Activated CD4-positive, alpha-beta T cell treated with anti-CD3 and anti-CD28 coated beads, Interleukin-2, amount 50 U/mL, for 4 hours (primary cell): ENCODE results near the gene CLDN4.
"Not testable (repeated sequence)": the region's sequence is repeated elsewhere in the genome, so short reads cannot be mapped to it uniquely, and the experiment has no call there.

Experiments
- DNase-seq, 2 experiments: peaks; one replicate each; pipeline ENCODE4 v3.0.0-alpha.2; 2020

Gene CLDN4

DNA sequence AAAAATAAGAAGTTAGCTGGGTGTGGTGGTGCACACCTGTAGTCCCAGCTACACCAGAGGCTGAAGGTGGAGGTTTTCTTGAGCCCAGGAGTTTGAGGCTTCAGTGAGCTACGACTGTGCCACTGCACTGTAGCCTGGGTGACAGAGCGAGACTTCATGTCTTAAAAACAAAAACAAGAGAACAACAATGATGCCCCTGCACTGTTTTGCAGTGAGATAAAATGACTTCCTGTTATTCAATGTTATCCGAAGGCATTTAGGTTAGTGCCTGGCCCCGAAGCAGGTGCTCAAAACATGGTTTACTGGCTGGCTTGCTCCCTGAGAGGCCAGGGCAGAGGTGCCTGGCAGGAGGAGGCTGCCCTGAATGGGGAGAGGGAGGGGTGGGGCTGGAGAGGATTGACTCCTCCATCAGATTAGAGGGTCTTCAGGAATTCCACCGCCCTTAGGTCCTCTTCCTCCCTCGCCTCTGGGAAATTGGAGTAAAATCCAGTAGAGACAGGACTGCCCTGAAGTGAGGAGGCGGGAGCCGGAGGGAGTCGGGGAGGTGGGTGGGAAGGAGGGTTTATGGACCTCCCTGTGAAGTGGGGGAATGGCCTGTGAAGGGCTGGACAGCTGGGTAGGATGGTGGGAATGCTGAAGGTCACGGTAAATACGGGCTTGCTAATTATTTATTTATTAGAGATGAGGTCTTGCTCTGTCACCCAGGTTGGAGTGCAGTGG is 6.8 kb upstream of the CLDN4 start:
- DNase-seq, result no peak

DNA sequence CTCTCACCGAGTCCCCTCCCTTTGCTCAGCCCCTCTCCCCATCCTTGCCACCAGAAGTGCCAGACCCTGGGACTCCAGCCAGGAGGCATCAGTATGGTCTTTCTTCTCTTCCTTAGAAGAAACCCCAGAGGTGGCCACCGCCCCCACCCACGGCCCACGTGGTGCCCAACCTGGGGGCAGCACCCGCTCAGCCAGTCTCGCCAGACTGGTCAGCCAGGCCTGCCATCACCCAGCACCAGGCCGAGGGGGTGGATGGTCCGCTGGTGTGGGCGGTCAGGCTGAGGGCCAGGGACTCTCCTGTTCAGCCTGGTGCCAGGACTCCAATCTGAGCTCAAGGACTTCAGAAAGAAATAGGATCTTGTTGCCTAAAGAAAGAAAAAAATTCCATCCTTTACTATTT is 5.8 kb upstream of the CLDN4 start:
- DNase-seq, result no peak

DNA sequence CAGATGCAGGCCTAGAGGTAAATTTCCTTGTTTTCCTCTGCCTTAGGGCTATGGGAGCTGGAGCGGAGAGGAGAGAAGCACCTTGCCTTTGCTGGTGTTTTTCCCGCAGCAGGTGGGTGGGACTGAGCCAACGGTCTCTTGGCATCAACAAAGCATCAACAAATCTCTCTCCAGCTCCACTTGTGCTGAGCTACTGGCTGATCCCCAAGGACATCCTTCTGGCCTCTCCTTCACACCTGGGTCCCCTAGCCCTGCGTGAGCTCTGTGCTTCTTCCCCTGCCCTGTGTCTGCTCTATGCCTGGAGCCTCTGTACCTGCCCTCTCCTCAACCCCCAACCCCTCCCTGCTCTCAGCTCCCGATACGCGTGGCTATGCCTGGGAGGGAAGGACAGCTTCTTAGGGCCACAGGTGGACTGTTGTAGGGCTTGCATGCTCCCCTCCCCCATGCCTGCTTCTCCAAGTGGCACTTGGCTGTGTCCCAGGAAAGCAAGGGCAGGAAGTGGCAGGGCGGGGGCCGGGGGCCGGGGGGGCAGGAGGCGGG is 3.2 kb upstream of the CLDN4 start:
- DNase-seq, result no peak

DNA sequence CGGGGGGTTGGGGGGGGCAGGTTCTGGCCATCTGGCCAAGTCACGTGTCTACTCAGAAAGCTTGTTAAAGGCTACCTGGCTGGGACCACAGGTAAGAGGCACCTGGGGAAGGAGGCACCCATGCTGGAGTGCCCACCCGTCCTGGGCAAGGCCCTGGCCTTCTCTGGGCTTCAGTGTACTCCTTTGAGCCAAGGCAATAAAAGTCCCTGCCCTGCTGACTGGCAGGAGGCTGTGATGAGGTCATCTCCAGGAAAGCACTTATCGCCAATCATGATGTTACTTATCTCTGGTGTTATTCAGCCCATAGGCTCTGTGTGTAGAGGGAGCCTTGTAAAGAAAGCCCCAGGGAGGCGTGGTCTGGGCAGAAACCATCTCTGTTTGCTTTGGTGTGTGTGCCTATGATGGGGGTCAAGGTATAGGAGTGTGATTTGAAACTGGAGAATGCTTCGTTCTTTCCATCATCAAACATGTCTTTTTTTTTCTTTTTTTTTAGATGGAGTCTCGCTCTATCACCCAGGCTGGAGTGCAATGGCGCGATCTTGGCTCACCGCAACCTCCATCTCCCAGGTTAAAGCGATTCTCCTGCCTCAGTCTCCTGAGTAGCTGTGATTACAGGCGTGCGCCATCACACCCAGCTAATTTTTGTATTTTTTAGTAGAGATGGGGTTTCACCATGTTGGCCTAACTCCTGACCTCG is 2.5 kb upstream of the CLDN4 start:
- no peak for DNase-seq

DNA sequence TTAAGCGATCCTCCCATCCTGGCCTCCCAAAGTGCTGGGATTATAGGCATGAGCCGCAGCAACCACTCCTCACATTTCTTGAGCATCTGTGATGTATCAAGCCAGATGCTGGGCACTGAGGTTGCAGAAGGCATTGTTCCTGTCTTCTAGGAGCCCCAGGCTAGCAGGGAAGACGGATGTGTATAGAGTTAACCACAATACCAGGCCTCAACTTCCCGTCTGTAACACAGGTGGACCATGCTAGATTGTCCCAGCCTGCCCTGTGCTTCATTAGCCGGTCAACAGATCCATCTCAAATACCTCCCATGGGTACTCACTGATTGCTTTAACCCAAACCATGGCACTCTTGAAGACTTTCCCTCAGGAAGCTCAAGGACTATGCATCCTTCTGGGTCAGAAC is 1.8 kb upstream of the CLDN4 start:
- no peak for DNase-seq

DNA sequence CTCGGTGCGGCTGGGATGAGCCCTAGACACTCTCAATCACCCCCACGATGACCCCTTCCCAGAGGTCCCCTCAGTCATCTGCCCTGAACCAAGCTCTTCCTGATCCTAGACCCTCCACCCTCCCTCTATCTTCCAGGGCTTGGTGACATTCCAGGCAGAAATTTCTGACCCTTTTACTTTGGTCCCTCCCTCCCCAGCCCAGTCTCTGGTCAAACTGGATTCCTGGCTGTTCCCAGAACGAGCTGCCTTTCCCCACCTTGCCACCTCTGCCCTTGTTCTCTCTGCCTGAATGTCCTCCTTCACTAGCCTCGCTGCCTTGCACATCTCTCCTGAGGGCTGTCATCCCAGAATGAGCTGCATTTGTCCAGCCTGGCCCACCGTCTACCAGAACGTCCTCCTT is 1.3 kb upstream of the CLDN4 start:
- no peak for DNase-seq

DNA sequence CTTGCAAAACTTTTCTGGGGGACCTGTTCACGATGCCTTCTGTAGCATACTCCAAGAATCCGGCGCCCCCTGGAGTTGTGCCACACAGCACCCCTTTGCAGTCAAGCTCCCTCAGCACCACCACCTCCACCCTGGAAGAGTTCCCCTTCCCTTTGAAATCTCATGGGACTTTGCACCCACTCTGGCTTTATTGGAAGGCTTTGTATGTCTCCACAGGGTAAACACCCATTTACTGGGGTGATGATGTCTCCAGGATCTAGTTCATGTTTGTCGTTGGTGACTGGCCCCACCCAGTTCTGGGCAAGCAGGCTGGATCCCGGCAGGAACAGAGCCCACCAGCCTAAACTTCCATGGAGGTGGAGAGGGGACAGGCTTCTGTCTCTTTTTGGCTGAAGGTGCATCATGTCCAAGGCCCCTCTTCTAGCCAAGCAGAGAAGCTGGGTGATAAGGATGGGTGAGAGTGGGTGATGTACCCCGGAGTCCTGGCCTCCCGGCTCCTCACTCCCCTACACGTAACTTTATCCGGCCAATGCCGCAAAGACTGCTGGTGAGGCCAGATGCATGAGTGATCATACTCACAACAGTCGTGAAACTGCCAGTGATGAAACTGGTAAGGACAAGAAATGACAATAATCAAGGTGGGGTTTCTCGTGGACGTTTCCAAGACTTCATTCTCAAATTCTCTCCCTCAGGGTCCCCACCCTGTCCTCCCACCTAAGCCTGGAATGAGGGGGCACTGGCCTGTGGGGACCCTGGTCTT is 695 bp upstream of the CLDN4 start:
- no peak for DNase-seq

DNA sequence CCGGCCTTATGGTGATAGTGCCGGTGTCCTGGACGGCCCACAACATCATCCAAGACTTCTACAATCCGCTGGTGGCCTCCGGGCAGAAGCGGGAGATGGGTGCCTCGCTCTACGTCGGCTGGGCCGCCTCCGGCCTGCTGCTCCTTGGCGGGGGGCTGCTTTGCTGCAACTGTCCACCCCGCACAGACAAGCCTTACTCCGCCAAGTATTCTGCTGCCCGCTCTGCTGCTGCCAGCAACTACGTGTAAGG is 713 bp downstream of the CLDN4 start:
- DNase-seq, result no peak

DNA sequence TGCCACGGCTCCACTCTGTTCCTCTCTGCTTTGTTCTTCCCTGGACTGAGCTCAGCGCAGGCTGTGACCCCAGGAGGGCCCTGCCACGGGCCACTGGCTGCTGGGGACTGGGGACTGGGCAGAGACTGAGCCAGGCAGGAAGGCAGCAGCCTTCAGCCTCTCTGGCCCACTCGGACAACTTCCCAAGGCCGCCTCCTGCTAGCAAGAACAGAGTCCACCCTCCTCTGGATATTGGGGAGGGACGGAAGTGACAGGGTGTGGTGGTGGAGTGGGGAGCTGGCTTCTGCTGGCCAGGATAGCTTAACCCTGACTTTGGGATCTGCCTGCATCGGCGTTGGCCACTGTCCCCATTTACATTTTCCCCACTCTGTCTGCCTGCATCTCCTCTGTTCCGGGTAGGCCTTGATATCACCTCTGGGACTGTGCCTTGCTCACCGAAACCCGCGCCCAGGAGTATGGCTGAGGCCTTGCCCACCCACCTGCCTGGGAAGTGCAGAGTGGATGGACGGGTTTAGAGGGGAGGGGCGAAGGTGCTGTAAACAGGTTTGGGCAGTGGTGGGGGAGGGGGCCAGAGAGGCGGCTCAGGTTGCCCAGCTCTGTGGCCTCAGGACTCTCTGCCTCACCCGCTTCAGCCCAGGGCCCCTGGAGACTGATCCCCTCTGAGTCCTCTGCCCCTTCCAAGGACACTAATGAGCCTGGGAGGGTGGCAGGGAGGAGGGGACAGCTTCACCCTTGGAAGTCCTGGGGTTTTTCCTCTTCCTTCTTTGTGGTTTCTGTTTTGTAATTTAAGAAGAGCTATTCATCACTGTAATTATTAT is 1.2 kb downstream of the CLDN4 start:
- no peak for DNase-seq

DNA sequence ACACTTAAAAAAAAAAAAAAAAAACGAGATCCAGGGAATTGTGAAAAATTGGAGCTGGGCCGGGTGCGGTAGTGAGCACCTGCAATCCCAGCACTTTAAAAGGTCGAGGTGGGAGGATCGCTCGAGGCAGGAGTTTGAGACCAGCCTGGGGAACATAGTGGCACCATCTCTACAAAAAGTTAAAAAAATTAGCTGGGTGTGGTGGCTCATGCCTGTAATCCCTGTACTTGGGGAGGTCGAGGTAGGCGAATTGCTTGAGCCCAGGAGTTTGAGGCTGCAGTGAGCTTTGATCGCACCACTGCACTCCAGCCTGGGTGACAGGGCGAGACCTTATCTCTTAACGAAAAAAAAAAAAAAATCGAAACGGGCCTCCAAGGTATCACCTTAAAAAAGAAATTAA is 2.0 kb downstream of the CLDN4 start:
- no peak for DNase-seq

DNA sequence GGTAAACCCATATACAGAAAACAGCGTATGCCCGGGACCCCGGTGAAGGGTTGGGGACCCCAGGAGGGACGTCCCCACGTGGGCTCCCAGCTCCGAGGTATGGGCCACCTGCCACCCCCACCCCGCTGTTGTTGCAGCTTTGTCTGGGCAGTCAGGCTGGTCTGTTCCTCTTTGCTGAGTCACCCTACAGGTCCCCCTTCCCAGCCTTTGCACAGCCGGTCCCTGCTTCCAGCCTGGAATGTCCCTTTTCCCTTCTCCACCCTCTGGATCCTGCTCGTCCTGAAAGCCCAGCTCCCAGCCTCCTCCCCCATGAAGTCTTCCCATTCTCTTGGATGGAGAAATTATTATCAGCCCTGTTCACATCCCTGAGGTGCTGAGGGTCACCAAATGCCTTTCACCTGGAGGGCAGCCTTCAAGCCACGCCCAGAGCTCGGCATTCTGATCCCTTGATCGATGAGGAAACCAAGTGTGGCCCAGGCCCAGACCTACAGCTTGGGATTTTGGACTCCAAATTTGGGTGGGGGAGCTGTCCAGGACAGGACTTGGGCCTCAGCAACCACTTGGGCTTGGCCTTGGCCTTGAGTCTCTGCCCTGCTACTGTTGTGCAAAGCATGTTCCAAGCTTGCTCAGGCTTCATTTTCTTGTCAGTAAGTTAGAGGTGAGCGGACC is 2.6 kb downstream of the CLDN4 start:
- DNase-seq, result no peak

DNA sequence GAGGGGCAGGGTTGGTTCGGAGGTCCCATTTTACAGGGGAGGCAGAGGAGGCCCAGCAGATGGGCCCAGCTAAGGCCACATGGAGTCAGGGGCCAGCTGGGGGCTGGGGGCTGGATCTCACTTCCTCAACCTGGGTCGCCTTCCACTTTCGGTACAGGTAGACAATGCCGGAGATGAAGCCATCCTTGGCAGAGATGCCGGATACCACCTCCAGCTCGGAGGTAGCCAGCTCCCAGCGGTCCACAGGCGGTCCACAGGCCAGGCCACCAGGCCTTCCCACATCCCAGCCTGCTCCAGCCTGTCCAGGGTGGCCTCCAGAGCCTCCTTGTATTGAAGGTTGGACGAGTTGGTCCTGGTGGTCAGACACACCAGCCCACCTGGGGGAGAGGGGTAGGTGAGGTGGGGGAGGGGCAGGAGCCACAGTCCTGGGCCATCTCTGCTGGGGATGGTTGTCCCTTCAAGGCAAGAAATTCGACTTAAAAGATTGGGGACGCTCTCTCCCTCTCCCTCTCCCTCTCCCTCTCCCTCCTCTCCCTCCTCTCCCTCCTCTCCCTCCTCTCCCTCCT is 3.9 kb downstream of the CLDN4 start:
- no peak for DNase-seq

DNA sequence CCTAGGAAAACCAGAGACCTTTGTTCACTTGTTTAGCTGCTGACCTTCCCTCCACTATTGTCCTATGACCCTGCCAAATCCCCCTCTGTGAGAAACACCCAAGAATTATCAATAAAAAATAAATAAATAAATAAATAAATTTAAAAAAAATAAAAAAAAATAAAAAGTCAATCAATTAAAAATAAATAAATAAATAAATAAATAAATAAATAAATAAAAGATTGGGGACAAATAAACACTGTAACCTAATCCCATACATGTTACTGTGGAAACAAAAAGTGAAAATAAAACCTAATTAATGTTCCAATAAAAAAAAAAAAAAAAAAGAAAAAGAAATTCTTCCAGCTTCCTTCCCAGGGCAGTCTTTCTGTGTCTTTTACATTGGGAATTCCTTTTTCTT is 6.4 kb downstream of the CLDN4 start:
- not testable (repeated sequence) for DNase-seq

DNA sequence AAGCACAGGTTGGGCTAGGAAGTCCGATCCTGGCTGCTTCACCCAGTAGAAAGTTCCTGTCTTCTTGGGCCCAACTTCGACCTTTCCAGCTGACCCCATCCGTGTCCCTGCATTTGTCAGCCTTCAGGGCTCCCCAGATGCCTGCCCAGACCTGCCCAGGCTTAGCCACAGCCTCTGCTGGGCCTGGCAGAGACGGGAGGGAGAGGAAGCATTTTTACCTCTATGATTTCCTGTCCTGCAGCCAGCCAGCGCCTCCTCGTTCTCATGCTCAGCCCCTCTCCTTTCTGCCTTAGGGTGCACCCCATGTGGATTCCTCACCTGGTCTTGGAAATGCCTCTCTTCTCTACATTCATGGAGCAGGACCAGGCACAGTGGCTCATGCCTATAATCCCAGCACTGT is 7.8 kb downstream of the CLDN4 start:
- no peak for DNase-seq

DNA sequence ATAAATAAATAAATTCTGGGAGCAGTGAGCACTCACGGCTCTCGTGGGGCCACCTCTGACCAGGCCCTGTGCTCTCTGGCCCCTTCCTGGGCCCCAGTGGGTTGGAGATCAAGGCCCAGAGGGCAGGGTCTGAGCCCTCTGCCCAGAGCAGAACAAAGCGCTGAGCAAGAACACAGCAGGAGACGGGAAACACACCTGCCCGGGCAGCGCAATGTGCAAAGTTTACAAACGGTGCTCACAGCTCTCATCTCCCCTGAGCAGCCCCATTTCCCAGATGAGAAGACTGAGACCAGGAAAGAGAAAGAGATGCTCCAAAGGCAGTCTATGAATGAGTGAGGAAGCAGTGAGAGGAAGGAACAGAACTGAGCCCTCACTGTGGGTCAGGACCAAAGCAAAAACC is 8.5 kb downstream of the CLDN4 start:
- no peak for DNase-seq

DNA sequence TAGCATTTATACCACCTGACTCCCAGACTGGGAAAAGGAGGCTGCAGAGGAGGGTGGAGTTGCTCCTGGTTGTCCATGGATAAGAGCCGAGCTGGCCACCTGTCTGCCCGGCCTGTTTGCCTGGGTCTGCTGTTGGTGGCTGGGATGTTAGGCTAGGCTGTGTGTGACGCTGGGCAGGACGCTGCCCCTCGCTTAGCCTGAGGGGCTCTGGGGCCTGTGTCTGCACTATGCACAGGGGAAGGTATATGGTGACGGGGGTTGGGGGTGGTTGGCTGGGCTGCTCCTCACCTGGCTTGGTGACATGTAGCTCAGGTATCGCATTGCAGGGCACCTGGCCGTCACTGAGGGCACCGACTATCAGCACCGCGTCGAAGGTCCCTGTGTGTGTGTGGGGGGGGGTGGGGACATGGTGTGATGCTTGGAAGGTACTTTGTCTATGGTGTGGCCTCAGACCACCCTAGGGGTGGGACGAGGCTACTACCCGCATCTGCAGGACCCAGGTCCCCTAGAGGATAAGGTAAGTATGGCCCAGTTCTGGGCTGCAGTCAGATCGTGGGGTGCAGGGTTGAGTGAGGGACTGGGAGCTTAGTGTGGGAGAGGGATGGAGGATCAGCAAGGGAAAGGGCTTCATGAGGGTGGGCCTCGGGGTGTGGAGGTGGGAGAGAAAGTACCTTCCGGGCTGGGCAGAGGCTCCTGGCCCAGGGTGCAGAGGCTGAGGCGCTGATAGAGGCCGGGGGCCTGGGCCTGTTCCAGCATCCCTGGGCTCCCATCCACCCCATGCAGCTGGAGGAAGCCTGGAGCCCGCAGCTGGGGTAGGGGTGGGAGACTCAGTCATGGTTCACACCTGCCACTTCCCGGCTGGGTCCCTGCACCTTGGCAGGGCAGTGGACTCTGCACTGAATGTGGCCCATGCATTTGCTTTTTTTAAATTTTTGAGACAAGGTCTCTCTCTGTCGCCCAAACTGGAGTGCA is 9.2 kb downstream of the CLDN4 start:
- DNase-seq, result no peak

DNA sequence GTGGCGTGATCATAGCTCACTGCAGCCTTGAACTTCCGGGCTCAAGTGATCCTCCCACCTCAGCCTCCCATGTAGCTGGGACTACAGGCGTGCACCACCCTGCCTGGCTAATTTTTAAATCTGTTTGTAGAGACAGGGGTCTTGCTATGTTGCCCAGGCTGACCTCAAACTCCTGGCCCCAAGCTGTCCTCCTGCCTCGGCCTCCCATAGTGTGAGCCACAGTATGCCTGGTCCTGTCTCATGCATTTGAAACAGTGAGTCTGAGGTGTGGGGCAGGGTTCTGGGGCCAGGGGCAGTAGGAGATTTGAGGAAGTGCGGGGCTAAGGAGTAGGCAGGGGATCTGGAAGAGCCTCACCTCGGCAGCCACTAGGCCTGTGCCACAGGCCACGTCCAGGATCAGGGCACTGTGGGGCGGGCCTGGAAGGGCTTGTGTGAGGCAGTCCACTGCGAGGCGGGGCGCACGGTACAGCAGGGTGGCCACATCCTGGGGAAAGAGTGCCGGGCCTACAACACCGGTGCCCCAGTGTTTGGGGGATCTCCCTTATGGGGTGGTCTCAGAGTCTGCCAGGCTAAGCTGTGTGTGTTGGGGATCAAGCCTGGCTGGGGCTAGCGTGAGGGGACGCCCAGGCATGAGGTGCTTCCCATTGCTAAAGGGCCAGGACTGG is 10.1 kb downstream of the CLDN4 start:
- DNase-seq, result no peak

DNA sequence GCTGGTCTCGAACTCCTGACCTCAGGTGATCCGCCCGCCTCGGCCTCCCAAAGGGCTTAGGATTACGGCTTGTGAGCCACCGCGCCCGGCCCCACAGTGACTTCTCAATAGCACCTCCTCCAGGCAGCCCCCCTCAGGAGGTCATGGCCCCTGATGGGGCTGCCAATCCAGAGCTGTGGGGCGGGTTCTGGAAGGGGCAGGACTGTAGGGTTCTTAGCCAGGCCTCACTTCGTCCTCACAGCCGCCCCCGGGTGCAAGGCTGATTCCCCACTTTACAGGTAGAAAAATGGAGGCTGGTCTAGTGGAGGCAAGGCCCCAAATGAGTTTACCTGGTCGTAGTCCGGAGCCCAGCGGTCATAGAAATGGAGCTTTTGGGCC is 10.9 kb downstream of the CLDN4 start:
- DNase-seq, result no peak

DNA sequence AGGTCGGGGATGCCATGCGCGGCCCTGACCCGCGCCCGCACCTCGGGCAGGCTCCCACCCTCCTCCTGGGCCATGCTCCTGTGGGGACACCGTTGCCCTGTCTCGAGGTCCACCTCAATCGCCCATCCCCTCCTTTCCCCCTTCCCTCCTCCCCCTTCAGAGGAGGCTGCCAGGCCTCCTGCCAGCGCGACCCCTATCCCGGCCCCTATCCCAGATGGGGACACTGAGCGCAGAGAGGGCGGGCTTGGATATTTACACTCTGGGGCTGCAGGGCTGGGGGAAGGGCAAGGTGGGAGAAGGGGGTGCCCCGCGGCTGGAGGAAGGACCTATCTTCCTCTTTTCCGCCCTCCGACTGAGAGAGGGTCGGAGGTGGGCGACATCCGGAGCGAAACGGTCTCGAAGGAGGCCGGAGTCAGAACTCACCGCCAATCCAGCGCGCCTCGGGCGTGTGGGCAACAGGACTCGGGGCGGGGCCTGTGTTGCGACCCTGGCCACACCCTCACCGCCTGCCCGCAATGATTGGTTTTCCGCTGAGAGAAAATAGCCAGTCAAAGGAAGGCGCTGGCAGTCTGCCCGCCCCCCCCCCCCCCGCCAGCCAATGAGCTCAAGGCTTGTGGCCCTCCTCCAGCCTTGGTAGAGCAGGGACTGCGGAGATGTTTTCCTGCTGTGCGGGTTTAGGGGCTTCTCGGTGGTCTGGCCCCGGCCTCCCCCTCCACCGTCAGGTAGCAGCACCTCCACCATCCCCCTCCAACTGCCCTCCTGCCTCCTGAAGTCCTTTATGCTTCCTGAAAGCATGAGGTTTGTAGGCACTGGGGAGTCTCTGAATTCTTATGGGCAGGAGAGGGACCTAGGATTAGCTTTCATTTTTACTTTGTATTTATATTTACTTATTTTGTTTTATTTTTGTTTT is 11.5 kb downstream of the CLDN4 start, which contains the start of gene METTL27:
Gene METTL27 (minus strand): TSS at position 450 of the 910 bp plus-strand sequence. CDS start 376 bp downstream, at position 74.
- DNase-seq, result peak; percentile 85 to 86
